ENCODE measurements around the gene FAM114A1. TPM values are rescaled to one million over a fixed set of nuclear protein-coding genes. Genes with fewer than 3 reads are reported as not detected.

FAM114A1 gene
- total and polyA plus RNA-seq, 2 experiments from 2014 or later: 32.2 to 39.9 TPM

GRCh38 chr4:38872620-38873019 lies 5.0 kb downstream of the FAM114A1 start:
- Histone ChIP-seq H3K9me3 (ENCODE audit: low read depth) (no peaks in the 10 kb centered on the region), H3K4me3 (no peak overlapping the region), H3K27me3 (no peaks in the 10 kb centered on the region), H3K27ac (no peak overlapping the region), H3K36me3 (no peaks in the 10 kb centered on the region), H3K4me1 (ENCODE audit: low read depth) (peaks cover 7% of the 10 kb centered on the region)
- DNase-seq (ENCODE audit: low read depth in 1 of 2, low spot score in 1 of 2): peak in 1 of 2 donors; percentile 34
- TF ChIP-seq CTCF (IDR thresholded peaks at IDR 0.05; ENCODE audit: low read depth, low read length): no peak

GRCh38 chr4:38873290-38873944 lies 5.8 kb downstream of the FAM114A1 start:
- Histone ChIP-seq H3K27me3 (no peaks in the 10 kb centered on the region), H3K9me3 (ENCODE audit: low read depth) (no peaks in the 10 kb centered on the region), H3K4me1 (ENCODE audit: low read depth) (peaks cover 3% of the 10 kb centered on the region), H3K27ac (no peak overlapping the region), H3K4me3 (no peak overlapping the region), H3K36me3 (no peaks in the 10 kb centered on the region)
- TF ChIP-seq CTCF (IDR thresholded peaks at IDR 0.05; ENCODE audit: low read depth, low read length): no peak
- DNase-seq (ENCODE audit: low read depth in 1 of 2, low spot score in 1 of 2): no peak

DNA sequence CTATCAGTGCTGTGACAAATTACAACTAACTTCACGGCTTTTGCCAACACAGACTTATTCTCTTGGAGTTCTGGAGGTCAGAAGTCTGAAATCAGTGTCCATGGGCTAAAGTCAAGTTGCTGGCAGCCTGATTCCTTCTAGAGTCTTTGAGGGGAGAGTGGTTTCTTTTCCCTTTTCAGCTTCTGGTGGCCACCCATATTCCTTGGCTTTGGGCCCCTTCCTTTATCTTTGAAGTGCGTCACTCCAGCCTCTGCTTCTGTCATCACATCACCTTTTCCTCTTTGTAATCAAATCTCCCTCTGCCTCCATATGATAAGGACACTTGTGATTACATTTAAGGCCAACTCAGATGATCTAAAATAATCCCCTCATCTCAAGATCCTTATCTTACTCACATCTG lies 9.0 kb downstream of the FAM114A1 start:
- no peak for TF ChIP-seq CTCF (IDR thresholded peaks at IDR 0.05; ENCODE audit: low read depth, low read length)
- H3K27ac ChIP-seq: no peak overlapping the region
- no peaks in the 10 kb centered on the region for H3K4me1 ChIP-seq (ENCODE audit: low read depth)
- no peaks in the 10 kb centered on the region for H3K9me3 ChIP-seq (ENCODE audit: low read depth)
- H3K27me3 ChIP-seq: no peaks in the 10 kb centered on the region
- H3K36me3 ChIP-seq: no peaks in the 10 kb centered on the region
- no peak for DNase-seq (ENCODE audit: low read depth in 1 of 2, low spot score in 1 of 2)
- H3K4me3 ChIP-seq: no peak overlapping the region

- no peak for TF ChIP-seq CTCF (IDR thresholded peaks at IDR 0.05; ENCODE audit: low read depth, low read length)
- no peak for DNase-seq (ENCODE audit: low read depth in 1 of 2, low spot score in 1 of 2)
Measured at GRCh38 chr4:38884254-38884653, 16.6 kb downstream of the FAM114A1 start.

DNA sequence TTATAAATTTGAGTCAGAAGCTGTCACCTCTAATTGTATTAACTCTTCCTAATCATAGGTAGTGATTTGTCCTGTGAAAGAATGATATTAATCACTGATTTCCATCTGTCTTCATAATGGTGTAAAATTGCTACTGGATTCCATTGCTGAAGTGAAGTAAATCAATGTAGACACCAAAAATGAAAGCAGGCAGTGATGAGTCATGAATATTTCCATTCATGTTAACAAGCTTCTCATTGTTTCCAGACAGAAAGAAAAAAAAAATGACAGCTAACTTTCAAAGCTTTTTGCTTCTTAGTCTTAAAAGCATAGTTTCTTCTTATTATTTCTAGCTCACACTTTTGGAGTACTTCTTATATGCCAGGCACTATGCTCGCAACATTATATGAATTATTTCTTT lies 21.5 kb downstream of the FAM114A1 start:
- H3K27ac ChIP-seq: no peak overlapping the region
- no peak overlapping the region for H3K4me3 ChIP-seq
- peak in 1 of 2 donors; percentile 81 for DNase-seq (ENCODE audit: low read depth in 1 of 2, low spot score in 1 of 2)
- peaks cover 4% of the 10 kb centered on the region for H3K36me3 ChIP-seq
- TF ChIP-seq CTCF (IDR thresholded peaks at IDR 0.05; ENCODE audit: low read depth, low read length): no peak
- H3K27me3 ChIP-seq: no peaks in the 10 kb centered on the region
- H3K4me1 ChIP-seq (ENCODE audit: low read depth): no peaks in the 10 kb centered on the region
- no peaks in the 10 kb centered on the region for H3K9me3 ChIP-seq (ENCODE audit: low read depth)

More at GRCh38 chr4:38884254-38884653, 16.6 kb downstream of the FAM114A1 start:
- H3K9me3 ChIP-seq (ENCODE audit: low read depth): no peaks in the 10 kb centered on the region
- H3K27me3 ChIP-seq: no peaks in the 10 kb centered on the region
- H3K4me3 ChIP-seq: no peak overlapping the region
- H3K36me3 ChIP-seq: no peaks in the 10 kb centered on the region
- no peak overlapping the region for H3K27ac ChIP-seq
- H3K4me1 ChIP-seq (ENCODE audit: low read depth): no peaks in the 10 kb centered on the region
